Measurements from ENCODE around the gene SPIRE1. TPM values are rescaled to one million over a fixed set of nuclear protein-coding genes. Genes with fewer than 3 reads are reported as not detected.
A peak's percentile ranks its signal among the peaks of the same experiment; 100 is the strongest.

SPIRE1 gene
- total RNA-seq, 2 experiments from 2014 or later, result 0.19 to 2.4 TPM

GRCh38 chr18:12656938-12657683 is 796 bp downstream of the SPIRE1 start:
- H3K9me2 ChIP-seq (ENCODE audit: insufficient read depth, low read length), result no peaks in the 10 kb centered on the region
- BruUV-seq (replicated peaks), result no TSS peak
- H3K27ac ChIP-seq (ENCODE audit: low read depth, low read length, poor library complexity, severe bottlenecking), result no peak overlapping the region
- H3K4me3 ChIP-seq (ENCODE audit: low read depth, low read length, poor library complexity, severe bottlenecking), result peak overlapping the region; percentile 63
- no peaks in the 10 kb centered on the region for H3K79me2 ChIP-seq (ENCODE audit: insufficient read depth, low read depth, low read length)
- no peak for DNase-seq (ENCODE audit: low spot score)
- ChIA-PET CTCF (ENCODE audit: unreplicated experiment) (no interaction called here), POLR2A (no interaction called here)
- peaks cover 3% of the 10 kb centered on the region for H3K4me1 ChIP-seq (ENCODE audit: insufficient read depth, low read length, poor library complexity, severe bottlenecking)
- H2AFZ ChIP-seq (ENCODE audit: low read length), result peak overlapping the region; percentile 47; the same call in 1 of the 2 replicates
- H3K4me2 ChIP-seq (ENCODE audit: low read length), result peak overlapping the region; percentile 70
- TF ChIP-seq CTCF (conservative IDR thresholded peaks at IDR 0.05; ENCODE audit: low read length) (no peak), EZH2phosphoT487 (IDR thresholded peaks at IDR 0.05; ENCODE audit: borderline replicate concordance, low read depth, low read length) (no peak)
- H3K9me3 ChIP-seq (ENCODE audit: low read length), result no peaks in the 10 kb centered on the region
- intact Hi-C loops (cut with micrococcal nuclease; ENCODE audit: unreplicated experiment), result no loop called here
- H4K20me1 ChIP-seq (ENCODE audit: insufficient read depth, low read length), result no peaks in the 10 kb centered on the region
- H3K36me3 ChIP-seq (ENCODE audit: insufficient read depth, low read length), result no peaks in the 10 kb centered on the region

GRCh38 chr18:12656605-12656937 is 1.3 kb downstream of the SPIRE1 start:
- CTCF ChIA-PET (ENCODE audit: unreplicated experiment), result no interaction called here
- POLR2A ChIA-PET, result no interaction called here

More at GRCh38 chr18:12656605-12656937, 1.3 kb downstream of the SPIRE1 start:
- Histone ChIP-seq H3K27ac (ENCODE audit: low read depth, low read length, poor library complexity, severe bottlenecking) (no peak overlapping the region), H2AFZ (ENCODE audit: low read length) (no peak overlapping the region; the same call in 1 of the 2 replicates), H3K9me2 (ENCODE audit: insufficient read depth, low read length) (no peaks in the 10 kb centered on the region), H3K79me2 (ENCODE audit: insufficient read depth, low read depth, low read length) (no peaks in the 10 kb centered on the region), H4K20me1 (ENCODE audit: insufficient read depth, low read length) (no peaks in the 10 kb centered on the region), H3K4me3 (ENCODE audit: low read depth, low read length, poor library complexity, severe bottlenecking) (no peak overlapping the region), H3K4me1 (ENCODE audit: insufficient read depth, low read length, poor library complexity, severe bottlenecking) (peaks cover 3% of the 10 kb centered on the region), H3K36me3 (ENCODE audit: insufficient read depth, low read length) (no peaks in the 10 kb centered on the region), H3K4me2 (ENCODE audit: low read length) (peak overlapping the region; percentile 70; the same call in 1 of the 2 replicates), H3K9me3 (ENCODE audit: low read length) (no peaks in the 10 kb centered on the region)
- no TSS peak for BruUV-seq (replicated peaks)
- TF ChIP-seq CTCF (conservative IDR thresholded peaks at IDR 0.05; ENCODE audit: low read length), result no peak
- TF ChIP-seq EZH2phosphoT487 (IDR thresholded peaks at IDR 0.05; ENCODE audit: borderline replicate concordance, low read depth, low read length), result 0 out of 2 replicates have a peak, but pooled peaks have one; percentile 71
- intact Hi-C loops (cut with micrococcal nuclease; ENCODE audit: unreplicated experiment), result no loop called here
- no peak for DNase-seq (ENCODE audit: low spot score)
